Loucy (cell line): ENCODE results near the gene LAP3.

Experiments used
- H2AFZ ChIP-seq: fragments of 200-600 bp; sonication (generic); 2 replicates; pipeline ENCODE4 v1.6.0; 2016; ENCODE audit warnings: antibody characterized with exemption, mild to moderate bottlenecking, low read length, moderate library complexity
- H3F3A ChIP-seq: fragments of 200-600 bp; 2 replicates; pipeline ENCODE4 v1.6.0; 2016; ENCODE audit warnings: antibody characterized with exemption, low read depth, mild to moderate bottlenecking
- H3K27me3 ChIP-seq: fragments of 200-600 bp; sonication (generic); 2 replicates; pipeline ENCODE4 v1.6.1; 2014; ENCODE audit warnings: low read length, mild to moderate bottlenecking; ENCODE audit not compliant: insufficient read depth, poor library complexity, severe bottlenecking
- H3K36me3 ChIP-seq: fragments of 200-600 bp; sonication (generic); 2 replicates; pipeline ENCODE4 v1.6.1; 2016; ENCODE audit warnings: low read length; ENCODE audit not compliant: insufficient read depth
- H3K4me1 ChIP-seq: fragments of 200-600 bp; sonication (generic); 2 replicates; pipeline ENCODE4 v1.5.1; 2014; ENCODE audit warnings: low read length, mild to moderate bottlenecking; ENCODE audit not compliant: insufficient read depth, poor library complexity, severe bottlenecking
- H3K4me2 ChIP-seq: fragments of 200-600 bp; sonication (generic); 2 replicates; pipeline ENCODE4 v1.6.0; 2014; ENCODE audit warnings: antibody characterized with exemption, low read length, low read depth, mild to moderate bottlenecking; ENCODE audit not compliant: poor library complexity, severe bottlenecking
- H3K4me3 ChIP-seq: fragments of 200-600 bp; sonication (generic); 2 replicates; pipeline ENCODE4 v1.5.1; 2014; ENCODE audit warnings: low read length, mild to moderate bottlenecking, mixed read lengths; ENCODE audit not compliant: poor library complexity, severe bottlenecking
- H3K79me2 ChIP-seq: fragments of 200-600 bp; sonication (generic); 2 replicates; pipeline ENCODE4 v1.6.1; 2014; ENCODE audit warnings: low read length; ENCODE audit not compliant: insufficient read depth
- H3K9ac ChIP-seq: fragments of 200-600 bp; sonication (generic); 2 replicates; pipeline ENCODE4 v1.6.0; 2014; ENCODE audit warnings: mild to moderate bottlenecking, low read depth, low read length, moderate library complexity; ENCODE audit not compliant: poor library complexity, severe bottlenecking
- H3K9me2 ChIP-seq: fragments of 200-600 bp; sonication (generic); replicated peaks from 2 replicates; pipeline ENCODE4 v1.6.1; 2016; ENCODE audit warnings: low read depth, low read length, mixed read lengths
- H3K9me3 ChIP-seq: fragments of 200-600 bp; sonication (generic); 2 replicates; pipeline ENCODE4 v1.6.1; 2014; ENCODE audit warnings: mild to moderate bottlenecking, antibody characterized with exemption, low read length, low read depth; ENCODE audit not compliant: insufficient read depth
- H4K20me1 ChIP-seq: fragments of 200-600 bp; sonication (generic); 2 replicates; pipeline ENCODE4 v1.6.0; 2014; ENCODE audit warnings: antibody characterized with exemption, low read length, mild to moderate bottlenecking; ENCODE audit not compliant: insufficient read depth, poor library complexity, severe bottlenecking
- CTCF ChIP-seq: fragments of 200-600 bp; sonication (generic); conservative IDR thresholded peaks from 2 replicates; pipeline ENCODE4 v1.5.1; 2014; ENCODE audit warnings: mild to moderate bottlenecking, antibody characterized with exemption, low read length
- EZH2phosphoT487 ChIP-seq: fragments of 200-600 bp; IDR thresholded peaks from 2 replicates; pipeline ENCODE4 v1.6.1; 2018; ENCODE audit warnings: antibody characterized with exemption, mild to moderate bottlenecking, moderate library complexity, borderline replicate concordance

LAP3 gene

GRCh38 chr4:17613761-17614415, 36.9 kb downstream of the LAP3 start:
- H4K20me1 ChIP-seq, result peaks cover 39% of the 10 kb centered on the region
- H3K9ac ChIP-seq, result peak overlapping the region; percentile 96

GRCh38 chr4:17614416-17615299, 37.7 kb downstream of the LAP3 start, which contains the start of gene MED28:
Gene MED28, plus strand, starts transcription at chr4:17614641. Its CDS starts 14 bp downstream, at chr4:17614655.
- Histone ChIP-seq H3K9me3 (no peaks in the 10 kb centered on the region), H3K4me1 (peaks cover 43% of the 10 kb centered on the region), H3K4me2 (peak within 1 kb of the TSS; percentile 94), H3K79me2 (peaks cover 58% of the 10 kb centered on the region), H3K9me2 (no peaks in the 10 kb centered on the region), H3F3A (no peaks in the 10 kb centered on the region), H3K27me3 (no peaks in the 10 kb centered on the region), H3K4me3 (peak within 1 kb of the TSS; percentile 92), H3K36me3 (peaks cover 2% of the 10 kb centered on the region; the same call in 1 of the 2 replicates), H4K20me1 (peaks cover 47% of the 10 kb centered on the region), H2AFZ (peak within 1 kb of the TSS; percentile 99), H3K9ac (peak within 1 kb of the TSS; percentile 96)
- TF ChIP-seq EZH2phosphoT487, result no peak
- no peak for TF ChIP-seq CTCF

More at GRCh38 chr4:17613761-17614415, 36.9 kb downstream of the LAP3 start:
- H3K36me3 ChIP-seq, result no peaks in the 10 kb centered on the region
- no peaks in the 10 kb centered on the region for H3K9me3 ChIP-seq
- H2AFZ ChIP-seq, result peak overlapping the region; percentile 99
- TF ChIP-seq CTCF, result no peak
- TF ChIP-seq EZH2phosphoT487, result no peak
- no peaks in the 10 kb centered on the region for H3F3A ChIP-seq
- H3K4me3 ChIP-seq, result peak overlapping the region; percentile 92
- H3K27me3 ChIP-seq, result no peaks in the 10 kb centered on the region
- no peaks in the 10 kb centered on the region for H3K9me2 ChIP-seq
- H3K4me1 ChIP-seq, result peaks cover 36% of the 10 kb centered on the region
- H3K4me2 ChIP-seq, result peak overlapping the region; percentile 94
- H3K79me2 ChIP-seq, result peaks cover 50% of the 10 kb centered on the region

GRCh38 chr4:17616283-17616682, 39.3 kb downstream of the LAP3 start:
- Histone ChIP-seq H3K9me2 (no peaks in the 10 kb centered on the region), H4K20me1 (peaks cover 57% of the 10 kb centered on the region), H3K4me2 (peak overlapping the region; percentile 94), H3K9me3 (no peaks in the 10 kb centered on the region), H2AFZ (no peak overlapping the region), H3K4me1 (peaks cover 46% of the 10 kb centered on the region), H3K79me2 (peaks cover 74% of the 10 kb centered on the region), H3K27me3 (no peaks in the 10 kb centered on the region), H3K4me3 (peak overlapping the region; percentile 92), H3K36me3 (peaks cover 17% of the 10 kb centered on the region), H3K9ac (peak overlapping the region; percentile 69), H3F3A (no peaks in the 10 kb centered on the region)
- no peak for TF ChIP-seq CTCF
- TF ChIP-seq EZH2phosphoT487, result no peak
